Peyer's patch (tissue), 4 donors: ENCODE results near the gene NDOR1.

Experiments
- POLR2A ChIP-seq, 2 donors: fragments of 450-650 bp; IDR thresholded peaks; one replicate each; pipeline ENCODE4 v1.5.1; 2017; ENCODE audit warnings: antibody characterized with exemption in 2 of 2, mild to moderate bottlenecking in 2 of 2, moderate library complexity in 2 of 2
- TF ChIP-seq, protein P1 (sequence below), 6 experiments: fragments of 450-650 bp in 4 of 6; fragments of 200-600 bp in 2 of 6; sonication (generic) in 1 of 6; IDR thresholded peaks; one replicate each; pipeline ENCODE4 v1.5.1; 2017 to 2019; ENCODE audit warnings: antibody characterized with exemption in 6 of 6, mild to moderate bottlenecking in 3 of 6, moderate library complexity in 1 of 6

DNA sequence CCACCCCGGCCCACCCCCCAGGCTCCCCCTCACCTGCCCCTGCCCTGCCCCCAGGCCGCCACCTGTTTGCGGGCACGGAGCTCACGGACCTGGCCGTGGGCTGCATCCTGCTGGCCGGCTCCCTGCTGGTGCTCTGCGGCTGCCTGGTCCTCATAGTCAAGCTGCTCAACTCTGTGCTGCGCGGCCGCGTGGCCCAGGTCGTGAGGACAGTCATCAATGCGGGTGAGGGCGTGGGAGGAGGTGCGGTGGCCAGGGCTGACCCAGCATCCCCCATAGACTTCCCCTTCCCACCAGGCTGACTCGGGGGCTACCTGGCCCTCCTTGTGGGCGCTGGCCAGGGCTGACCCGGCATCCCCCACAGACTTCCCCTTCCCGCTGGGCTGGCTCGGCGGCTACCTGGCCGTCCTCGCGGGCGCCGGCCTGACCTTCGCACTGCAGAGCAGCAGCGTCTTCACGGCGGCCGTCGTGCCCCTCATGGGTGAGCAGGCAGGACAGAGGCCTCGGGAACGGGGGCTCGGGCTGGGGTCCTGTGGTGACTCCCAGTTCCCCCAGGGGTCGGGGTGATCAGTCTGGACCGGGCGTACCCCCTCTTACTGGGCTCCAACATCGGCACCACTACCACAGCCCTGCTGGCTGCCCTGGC, 28.7 kb downstream of the NDOR1 start:
- TF ChIP-seq POLR2A (IDR thresholded peaks at IDR 0.05) = no peak
- TF ChIP-seq, protein P1, sequence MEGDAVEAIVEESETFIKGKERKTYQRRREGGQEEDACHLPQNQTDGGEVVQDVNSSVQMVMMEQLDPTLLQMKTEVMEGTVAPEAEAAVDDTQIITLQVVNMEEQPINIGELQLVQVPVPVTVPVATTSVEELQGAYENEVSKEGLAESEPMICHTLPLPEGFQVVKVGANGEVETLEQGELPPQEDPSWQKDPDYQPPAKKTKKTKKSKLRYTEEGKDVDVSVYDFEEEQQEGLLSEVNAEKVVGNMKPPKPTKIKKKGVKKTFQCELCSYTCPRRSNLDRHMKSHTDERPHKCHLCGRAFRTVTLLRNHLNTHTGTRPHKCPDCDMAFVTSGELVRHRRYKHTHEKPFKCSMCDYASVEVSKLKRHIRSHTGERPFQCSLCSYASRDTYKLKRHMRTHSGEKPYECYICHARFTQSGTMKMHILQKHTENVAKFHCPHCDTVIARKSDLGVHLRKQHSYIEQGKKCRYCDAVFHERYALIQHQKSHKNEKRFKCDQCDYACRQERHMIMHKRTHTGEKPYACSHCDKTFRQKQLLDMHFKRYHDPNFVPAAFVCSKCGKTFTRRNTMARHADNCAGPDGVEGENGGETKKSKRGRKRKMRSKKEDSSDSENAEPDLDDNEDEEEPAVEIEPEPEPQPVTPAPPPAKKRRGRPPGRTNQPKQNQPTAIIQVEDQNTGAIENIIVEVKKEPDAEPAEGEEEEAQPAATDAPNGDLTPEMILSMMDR (IDR thresholded peaks at IDR 0.05) = no peak
